Measurements from ENCODE around the gene C20orf202. TPM values are rescaled to one million over a fixed set of nuclear protein-coding genes. Genes with fewer than 3 reads are reported as not detected.

C20orf202 gene
- total RNA-seq, 4 donors from 2014 or later, result 0.17 to 0.52 TPM; not detected in 2

- Histone ChIP-seq H3K4me3 (no peak overlapping the region), H3K9me3 (no peaks in the 10 kb centered on the region), H3K4me1 (peaks cover 0 to 4% (median 0%) of the 10 kb centered on the region in 4 donors), H3K27ac (replicated peaks in 1 of 4) (no peak overlapping the region), H3K36me3 (peaks cover 67 to 99% (median 90%) of the 10 kb centered on the region in 4 donors), H3K27me3 (no peaks in the 10 kb centered on the region)
- WGBS, result 94% methylated on average over 9 of the region's 9 CpGs
- no peak for DNase-seq (ENCODE audit: extremely low spot score)
- intact Hi-C loops (cut with DNase I), result no loop called here
- TF ChIP-seq, protein P1, sequence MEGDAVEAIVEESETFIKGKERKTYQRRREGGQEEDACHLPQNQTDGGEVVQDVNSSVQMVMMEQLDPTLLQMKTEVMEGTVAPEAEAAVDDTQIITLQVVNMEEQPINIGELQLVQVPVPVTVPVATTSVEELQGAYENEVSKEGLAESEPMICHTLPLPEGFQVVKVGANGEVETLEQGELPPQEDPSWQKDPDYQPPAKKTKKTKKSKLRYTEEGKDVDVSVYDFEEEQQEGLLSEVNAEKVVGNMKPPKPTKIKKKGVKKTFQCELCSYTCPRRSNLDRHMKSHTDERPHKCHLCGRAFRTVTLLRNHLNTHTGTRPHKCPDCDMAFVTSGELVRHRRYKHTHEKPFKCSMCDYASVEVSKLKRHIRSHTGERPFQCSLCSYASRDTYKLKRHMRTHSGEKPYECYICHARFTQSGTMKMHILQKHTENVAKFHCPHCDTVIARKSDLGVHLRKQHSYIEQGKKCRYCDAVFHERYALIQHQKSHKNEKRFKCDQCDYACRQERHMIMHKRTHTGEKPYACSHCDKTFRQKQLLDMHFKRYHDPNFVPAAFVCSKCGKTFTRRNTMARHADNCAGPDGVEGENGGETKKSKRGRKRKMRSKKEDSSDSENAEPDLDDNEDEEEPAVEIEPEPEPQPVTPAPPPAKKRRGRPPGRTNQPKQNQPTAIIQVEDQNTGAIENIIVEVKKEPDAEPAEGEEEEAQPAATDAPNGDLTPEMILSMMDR (IDR thresholded peaks at IDR 0.05), result no peak
- no peak for TF ChIP-seq POLR2AphosphoS5 (IDR thresholded peaks at IDR 0.05)
- no peak for TF ChIP-seq EP300 (IDR thresholded peaks at IDR 0.05)
- TF ChIP-seq POLR2A (IDR thresholded peaks at IDR 0.05; ENCODE audit: low read depth), result no peak
These were observed 37.3 kb upstream of the C20orf202 start for GRCh38 chr20:1165941-1166340.

GRCh38 chr20:1166948-1167720 is 36.1 kb upstream of the C20orf202 start:
- H3K27ac ChIP-seq (replicated peaks in 1 of 4), result no peak overlapping the region
- no peaks in the 10 kb centered on the region for H3K27me3 ChIP-seq
- intact Hi-C loops (cut with DNase I), result no loop called here
- no peak overlapping the region for H3K4me3 ChIP-seq
- TF ChIP-seq, protein P1 (IDR thresholded peaks at IDR 0.05), result no peak
- TF ChIP-seq POLR2AphosphoS5 (IDR thresholded peaks at IDR 0.05), result no peak
- TF ChIP-seq EP300 (IDR thresholded peaks at IDR 0.05), result no peak
- no peak for TF ChIP-seq POLR2A (IDR thresholded peaks at IDR 0.05; ENCODE audit: low read depth)
- WGBS, result 92% methylated on average over 1 of the region's 1 CpG
- no peak for DNase-seq (ENCODE audit: extremely low spot score)
- peaks cover 61 to 99% (median 90%) of the 10 kb centered on the region in 4 donors for H3K36me3 ChIP-seq
- H3K9me3 ChIP-seq, result no peaks in the 10 kb centered on the region
- H3K4me1 ChIP-seq, result peaks cover 0 to 4% (median 0%) of the 10 kb centered on the region in 4 donors

- TF ChIP-seq POLR2A (IDR thresholded peaks at IDR 0.05; ENCODE audit: low read depth) (no peak), POLR2AphosphoS5 (IDR thresholded peaks at IDR 0.05) (no peak), EP300 (IDR thresholded peaks at IDR 0.05) (no peak)
- TF ChIP-seq, protein P1 (IDR thresholded peaks at IDR 0.05), result no peak
- no peak overlapping the region for H3K4me3 ChIP-seq
- intact Hi-C loops (cut with DNase I), result no loop called here
- H3K4me1 ChIP-seq, result no peaks in the 10 kb centered on the region
- no peaks in the 10 kb centered on the region for H3K9me3 ChIP-seq
- peaks cover 43 to 100% (median 93%) of the 10 kb centered on the region in 4 donors for H3K36me3 ChIP-seq
- no peak overlapping the region for H3K27ac ChIP-seq (replicated peaks in 1 of 4)
- no peak for DNase-seq (ENCODE audit: extremely low spot score)
- WGBS, result 96% methylated on average over 5 of the region's 5 CpGs
- H3K27me3 ChIP-seq, result no peaks in the 10 kb centered on the region
These were observed 34.0 kb upstream of the C20orf202 start for GRCh38 chr20:1169224-1169623.

DNA sequence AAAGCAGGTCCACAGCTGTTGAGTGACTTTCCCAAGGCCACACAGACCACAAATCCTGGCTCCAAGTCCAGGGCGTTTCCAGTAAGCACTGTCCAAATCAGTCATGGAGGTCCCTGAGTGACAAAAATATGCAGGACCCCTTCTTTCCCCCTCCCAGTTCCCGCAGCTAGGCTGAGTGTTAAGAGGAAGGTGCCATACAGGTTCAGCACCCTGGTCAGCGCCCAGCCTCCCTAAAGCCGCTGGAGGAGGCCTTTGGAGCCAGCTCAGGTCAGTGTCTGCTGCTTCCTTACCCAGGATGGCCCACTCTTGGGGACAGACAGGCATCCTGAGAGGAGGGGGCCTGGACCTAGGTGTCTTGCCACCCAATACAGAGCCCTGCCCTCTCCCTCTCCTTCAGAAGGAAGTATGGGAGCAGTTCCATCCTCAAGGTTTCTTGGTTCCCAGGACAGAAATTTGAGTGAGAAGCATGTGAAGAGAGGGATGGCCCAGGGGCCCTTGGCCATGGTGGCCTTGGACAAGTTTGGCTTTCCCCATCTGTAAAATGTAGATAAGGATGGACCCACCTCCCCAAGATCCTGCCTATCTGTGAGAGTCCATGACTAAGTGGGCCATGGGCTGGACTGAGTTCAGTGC is 31.7 kb upstream of the C20orf202 start:
- TF ChIP-seq POLR2A (IDR thresholded peaks at IDR 0.05; ENCODE audit: low read depth), result no peak
- no peak for TF ChIP-seq POLR2AphosphoS5 (IDR thresholded peaks at IDR 0.05)
- TF ChIP-seq EP300 (IDR thresholded peaks at IDR 0.05), result no peak
- TF ChIP-seq, protein P1 (IDR thresholded peaks at IDR 0.05), result no peak
- peaks cover 21 to 99% (median 85%) of the 10 kb centered on the region in 4 donors for H3K36me3 ChIP-seq
- WGBS, result 48% methylated on average over 4 of the region's 4 CpGs
- H3K27me3 ChIP-seq, result no peaks in the 10 kb centered on the region
- no peak overlapping the region for H3K4me3 ChIP-seq
- no peaks in the 10 kb centered on the region for H3K9me3 ChIP-seq
- H3K4me1 ChIP-seq, result no peaks in the 10 kb centered on the region
- H3K27ac ChIP-seq (replicated peaks in 1 of 4), result no peak overlapping the region
- DNase-seq (ENCODE audit: extremely low spot score), result no peak
- intact Hi-C loops (cut with DNase I), result no loop called here

Measured in esophagus muscularis mucosa (tissue), 4 donors.